Measurements from ENCODE around the gene PSMB3.

PSMB3 gene

GRCh38 chr17:38796451-38797157 lies 44.1 kb downstream of the PSMB3 start:
- no peak for DNase-seq (ENCODE audit: low spot score)

- DNase-seq (ENCODE audit: low spot score), result no peak
These were observed 44.6 kb downstream of the PSMB3 start for GRCh38 chr17:38797158-38797490.

GRCh38 chr17:38797828-38798227 lies 45.3 kb downstream of the PSMB3 start:
- no peak for DNase-seq (ENCODE audit: low spot score)

GRCh38 chr17:38798614-38799500 lies 46.3 kb downstream of the PSMB3 start:
- peak; percentile 71 for DNase-seq (ENCODE audit: low spot score)

- DNase-seq (ENCODE audit: low spot score), result peak; percentile 94
These were observed 47.1 kb downstream of the PSMB3 start, which contains the start of gene PIP4K2B for GRCh38 chr17:38799501-38800236. PIP4K2B (minus strand) TSS chr17:38799556; CDS start chr17:38799424, 132 bp downstream.

GRCh38 chr17:38800237-38800760 lies 47.8 kb downstream of the PSMB3 start:
- no peak for DNase-seq (ENCODE audit: low spot score)

GRCh38 chr17:38809828-38810227 lies 57.3 kb downstream of the PSMB3 start:
- DNase-seq (ENCODE audit: low spot score), result no peak

All from NAMALWA (cell line).